Esophagus squamous epithelium (tissue), 5 donors: ENCODE data around the gene TGFB1I1. TPM values are rescaled to one million over a fixed set of nuclear protein-coding genes. Genes with fewer than 3 reads are reported as not detected.

Source experiments
- DNase-seq: peaks from one replicate; lab custom pipeline; 2025; lab: John Stamatoyannopoulos, UW
- H3K27ac ChIP-seq, 4 donors: fragments of 200-600 bp; sonication (generic); one replicate each; pipeline ENCODE4 v1.5.1; 2016 to 2019; ENCODE audit warnings: mild to moderate bottlenecking in 1 of 4
- H3K27me3 ChIP-seq, 4 donors: fragments of 200-600 bp; sonication (generic); 1 replicate in 3 of 4; 2 replicates in 1 of 4; pipeline versions ENCODE4 v1.5.1 to v1.6.0; 2017 to 2021; ENCODE audit warnings: antibody characterized with exemption in 1 of 4
- H3K36me3 ChIP-seq, 3 donors: fragments of 200-600 bp; sonication (generic); one replicate each; pipeline ENCODE4 v1.5.1; 2016 to 2019
- H3K4me1 ChIP-seq, 3 donors: fragments of 200-600 bp; sonication (generic); one replicate each; pipeline ENCODE4 v1.5.1; 2017 to 2019
- H3K4me3 ChIP-seq, 4 donors: fragments of 200-600 bp; sonication (generic); 1 replicate in 3 of 4; 2 replicates in 1 of 4; pipeline ENCODE4 v1.5.1; 2016 to 2019; ENCODE audit warnings: mild to moderate bottlenecking in 2 of 4, moderate library complexity in 1 of 4
- H3K9me3 ChIP-seq, 3 donors: fragments of 200-600 bp; sonication (generic); one replicate each; pipeline ENCODE4 v1.5.1; 2016 to 2019
- POLR2A ChIP-seq, 4 donors: fragments of 450-650 bp; IDR thresholded peaks; one replicate each; pipeline ENCODE4 v1.6.1; 2017; ENCODE audit warnings: antibody characterized with exemption in 4 of 4, mild to moderate bottlenecking in 4 of 4, moderate library complexity in 3 of 4
- WGBS, 2 donors: methylation state at CpG; one replicate each; pipeline ENCODE4 v1.1.5; 2018; 5-methylcytosine and 5-hydroxymethylcytosine counted together
- intact Hi-C: fragments of 100-400 bp; cut with DNase I; formaldehyde crosslinking; loops from one replicate; pipeline ENCODE4 v1.15.0; 2022
- total RNA-seq, 4 donors: library from RNA; depleted of rRNA; stranded (reverse); fragments of >200 nt; gene quantifications; one replicate each; pipeline ENCODE4 v1.1.0, GENCODE V29; 2016
- TF ChIP-seq, protein P1 (sequence below), 6 experiments: fragments of 450-650 bp in 4 of 6; fragments of 200-600 bp in 2 of 6; sonication (generic) in 2 of 6; IDR thresholded peaks; one replicate each; pipeline ENCODE4 v1.5.1; 2016 to 2019; ENCODE audit warnings: antibody characterized with exemption in 6 of 6, mild to moderate bottlenecking in 4 of 6, moderate library complexity in 4 of 6
- donor health status: DM: yes; HTN: yes; CAD: no.

Gene TGFB1I1
- total RNA-seq, 4 donors from 2014 or later, result 7.5 to 70.6 (median 11.1) TPM

- no peak for DNase-seq
- Histone ChIP-seq H3K9me3 (no peaks in the 10 kb centered on the region), H3K36me3 (peaks cover under 1 to 41% (median 5%) of the 10 kb centered on the region in 3 donors), H3K4me3 (peak overlapping the region; percentile 42 to 82 (median 64)), H3K27me3 (peaks cover 0 to 7% (median 0%) of the 10 kb centered on the region in 4 donors), H3K4me1 (peaks cover 16 to 57% (median 22%) of the 10 kb centered on the region in 3 donors), H3K27ac (peak overlapping the region; percentile 80 to 94 (median 86))
- TF ChIP-seq, protein P1, sequence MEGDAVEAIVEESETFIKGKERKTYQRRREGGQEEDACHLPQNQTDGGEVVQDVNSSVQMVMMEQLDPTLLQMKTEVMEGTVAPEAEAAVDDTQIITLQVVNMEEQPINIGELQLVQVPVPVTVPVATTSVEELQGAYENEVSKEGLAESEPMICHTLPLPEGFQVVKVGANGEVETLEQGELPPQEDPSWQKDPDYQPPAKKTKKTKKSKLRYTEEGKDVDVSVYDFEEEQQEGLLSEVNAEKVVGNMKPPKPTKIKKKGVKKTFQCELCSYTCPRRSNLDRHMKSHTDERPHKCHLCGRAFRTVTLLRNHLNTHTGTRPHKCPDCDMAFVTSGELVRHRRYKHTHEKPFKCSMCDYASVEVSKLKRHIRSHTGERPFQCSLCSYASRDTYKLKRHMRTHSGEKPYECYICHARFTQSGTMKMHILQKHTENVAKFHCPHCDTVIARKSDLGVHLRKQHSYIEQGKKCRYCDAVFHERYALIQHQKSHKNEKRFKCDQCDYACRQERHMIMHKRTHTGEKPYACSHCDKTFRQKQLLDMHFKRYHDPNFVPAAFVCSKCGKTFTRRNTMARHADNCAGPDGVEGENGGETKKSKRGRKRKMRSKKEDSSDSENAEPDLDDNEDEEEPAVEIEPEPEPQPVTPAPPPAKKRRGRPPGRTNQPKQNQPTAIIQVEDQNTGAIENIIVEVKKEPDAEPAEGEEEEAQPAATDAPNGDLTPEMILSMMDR (IDR thresholded peaks at IDR 0.05), result no peak
- TF ChIP-seq POLR2A (IDR thresholded peaks at IDR 0.05), result no peak
- 47 to 67% methylated on average over 10 to 14 of the region's 15 CpGs for WGBS, 2 donors
- intact Hi-C loops, result no loop called here
Observed at GRCh38 chr16:31471241-31471874, 594 bp upstream of the TGFB1I1 start.

GRCh38 chr16:31472709-31473203, 804 bp downstream of the TGFB1I1 start:
- H3K27me3 ChIP-seq, result peaks cover 0 to 7% (median 0%) of the 10 kb centered on the region in 4 donors

DNA sequence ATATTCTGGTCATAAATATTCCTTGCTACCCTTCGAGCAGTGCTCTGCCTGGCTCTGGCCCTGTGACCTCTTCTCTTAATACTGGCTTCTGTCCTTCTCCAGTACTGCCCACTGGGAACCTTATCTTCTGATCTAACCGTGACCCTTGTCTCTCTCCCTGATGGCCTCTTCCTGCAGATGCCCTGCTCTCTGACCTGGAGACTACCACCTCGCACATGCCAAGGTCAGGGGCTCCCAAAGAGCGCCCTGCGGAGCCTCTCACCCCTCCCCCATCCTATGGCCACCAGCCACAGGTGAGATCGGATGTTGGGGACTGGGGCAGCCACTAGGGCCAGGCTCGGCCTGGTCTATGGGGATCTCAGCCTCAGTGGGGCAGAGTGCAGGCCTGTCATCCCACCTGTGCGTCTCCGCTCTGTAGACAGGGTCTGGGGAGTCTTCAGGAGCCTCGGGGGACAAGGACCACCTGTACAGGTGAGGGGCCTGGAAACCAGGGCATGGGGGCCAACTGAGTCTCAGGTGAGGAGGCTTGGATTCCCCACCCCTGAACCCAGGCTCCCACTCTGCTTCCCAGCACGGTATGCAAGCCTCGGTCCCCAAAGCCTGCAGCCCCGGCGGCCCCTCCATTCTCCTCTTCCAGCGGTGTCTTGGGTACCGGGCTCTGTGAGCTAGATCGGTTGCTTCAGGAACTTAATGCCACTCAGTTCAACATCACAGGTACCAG, 1.5 kb downstream of the TGFB1I1 start:
- no peak for TF ChIP-seq POLR2A (IDR thresholded peaks at IDR 0.05)
- TF ChIP-seq, protein P1 (IDR thresholded peaks at IDR 0.05), result no peak
- H3K9me3 ChIP-seq, result no peaks in the 10 kb centered on the region
- 87 to 89% methylated on average over 3 to 5 of the region's 17 CpGs for WGBS, 2 donors
- DNase-seq, result no peak
- H3K27ac ChIP-seq, result peak overlapping the region in 3 of 4 donors; percentile 83 to 94 (median 90)
- H3K4me1 ChIP-seq, result peaks cover 24 to 74% (median 30%) of the 10 kb centered on the region in 3 donors
- intact Hi-C loops, result no loop called here
- peak overlapping the region in 2 of 4 donors; percentile 66 to 82 for H3K4me3 ChIP-seq
- peaks cover 0 to 48% (median 10%) of the 10 kb centered on the region in 3 donors for H3K36me3 ChIP-seq
- peaks cover 0 to 7% (median 0%) of the 10 kb centered on the region in 4 donors for H3K27me3 ChIP-seq

More at GRCh38 chr16:31472709-31473203, 804 bp downstream of the TGFB1I1 start:
- Histone ChIP-seq H3K4me3 (peak overlapping the region; percentile 42 to 82 (median 64)), H3K4me1 (peaks cover 24 to 71% (median 30%) of the 10 kb centered on the region in 3 donors), H3K27ac (peak overlapping the region; percentile 80 to 94 (median 86)), H3K36me3 (peaks cover 0 to 43% (median 8%) of the 10 kb centered on the region in 3 donors), H3K9me3 (no peaks in the 10 kb centered on the region)
- 23 to 24% methylated on average over 20 of the region's 20 CpGs for WGBS, 2 donors
- no peak for DNase-seq
- TF ChIP-seq POLR2A (IDR thresholded peaks at IDR 0.05), result no peak
- TF ChIP-seq, protein P1 (IDR thresholded peaks at IDR 0.05), result peak; percentile 28 to 67 (median 60)
- intact Hi-C loops, result no loop called here

DNA sequence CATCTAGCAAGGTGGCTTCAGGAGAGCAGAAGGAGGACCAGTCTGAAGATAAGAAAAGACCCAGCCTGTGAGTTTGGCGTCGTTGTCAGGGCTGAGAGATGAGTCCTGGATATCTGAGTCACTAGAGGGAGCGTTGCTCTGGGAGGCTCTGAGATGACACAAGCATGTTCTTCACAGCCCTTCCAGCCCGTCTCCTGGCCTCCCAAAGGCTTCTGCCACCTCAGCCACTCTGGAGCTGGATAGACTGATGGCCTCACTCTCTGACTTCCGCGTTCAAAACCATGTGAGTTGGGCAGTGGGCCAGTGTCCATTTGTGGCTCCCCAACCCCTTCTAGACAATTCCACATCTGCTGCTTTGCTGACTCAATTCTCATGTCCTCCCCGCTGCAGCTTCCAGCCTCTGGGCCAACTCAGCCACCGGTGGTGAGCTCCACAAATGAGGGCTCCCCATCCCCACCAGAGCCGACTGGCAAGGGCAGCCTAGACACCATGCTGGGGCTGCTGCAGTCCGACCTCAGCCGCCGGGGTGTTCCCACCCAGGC, 2.3 kb downstream of the TGFB1I1 start:
- H3K4me3 ChIP-seq, result no peak overlapping the region
- peaks cover 0 to 7% (median 0%) of the 10 kb centered on the region in 4 donors for H3K27me3 ChIP-seq
- 77 to 82% methylated on average over 6 to 8 of the region's 12 CpGs for WGBS, 2 donors
- peak overlapping the region in 1 of 4 donors; percentile 94 for H3K27ac ChIP-seq
- intact Hi-C loops, result no loop called here
- H3K9me3 ChIP-seq, result no peaks in the 10 kb centered on the region
- no peak for TF ChIP-seq POLR2A (IDR thresholded peaks at IDR 0.05)
- TF ChIP-seq, protein P1 (IDR thresholded peaks at IDR 0.05), result no peak
- H3K4me1 ChIP-seq, result peaks cover 24 to 74% (median 30%) of the 10 kb centered on the region in 3 donors
- no peak for DNase-seq
- H3K36me3 ChIP-seq, result peaks cover 0 to 48% (median 10%) of the 10 kb centered on the region in 3 donors
